Stimulated activated CD4-positive, alpha-beta T cell treated with anti-CD3 and anti-CD28 coated beads, Interleukin-4, amount 100 ng/mL, for 4 hours (primary cell): ENCODE results near the gene ADGRF3.
"Not testable (repeated sequence)": the region's sequence is repeated elsewhere in the genome, so short reads cannot be mapped to it uniquely, and the experiment has no call there.

Experiments used
- DNase-seq, 2 experiments: peaks; one replicate each; pipeline ENCODE4 v3.0.0-alpha.2; 2020

The ADGRF3 gene

GRCh38 chr2:26346454-26347053 lies at the start of gene ADGRF3:
ADGRF3 (minus strand) TSS chr2:26346789; CDS start chr2:26346234, 555 bp downstream.
- peak; percentile 48 to 67 for DNase-seq

- DNase-seq, result no peak
These were observed 48.8 kb upstream of the ADGRF3 start for GRCh38 chr2:26395394-26395793.

GRCh38 chr2:26394694-26395093 lies 48.1 kb upstream of the ADGRF3 start:
- DNase-seq, result no peak

- DNase-seq, result no peak
These were observed 40.6 kb upstream of the ADGRF3 start for GRCh38 chr2:26387189-26387588.

- no peak for DNase-seq
These were observed 38.0 kb upstream of the ADGRF3 start for GRCh38 chr2:26384597-26384996.

GRCh38 chr2:26384183-26384582 lies 37.6 kb upstream of the ADGRF3 start:
- DNase-seq, result no peak

GRCh38 chr2:26382564-26382963 lies 36.0 kb upstream of the ADGRF3 start:
- DNase-seq, result no peak

GRCh38 chr2:26380281-26380680 lies 33.7 kb upstream of the ADGRF3 start:
- no peak for DNase-seq

GRCh38 chr2:26376799-26377198 lies 30.2 kb upstream of the ADGRF3 start:
- DNase-seq, result no peak

- DNase-seq, result not testable (repeated sequence)
These were observed 24.3 kb upstream of the ADGRF3 start for GRCh38 chr2:26370909-26371308.

GRCh38 chr2:26369664-26370063 lies 23.1 kb upstream of the ADGRF3 start:
- DNase-seq, result not testable (repeated sequence)

GRCh38 chr2:26366957-26367356 lies 20.4 kb upstream of the ADGRF3 start:
- no peak for DNase-seq

- no peak for DNase-seq
These were observed 18.1 kb upstream of the ADGRF3 start for GRCh38 chr2:26364669-26365068.

- no peak for DNase-seq
These were observed 17.4 kb upstream of the ADGRF3 start for GRCh38 chr2:26363958-26364357.

- no peak for DNase-seq
These were observed 16.7 kb upstream of the ADGRF3 start for GRCh38 chr2:26363323-26363722.

- no peak for DNase-seq
These were observed 13.4 kb upstream of the ADGRF3 start for GRCh38 chr2:26359886-26360473.

- no peak for DNase-seq
These were observed 10.2 kb upstream of the ADGRF3 start for GRCh38 chr2:26356771-26357170.

- DNase-seq, result no peak
These were observed 9.5 kb upstream of the ADGRF3 start for GRCh38 chr2:26356111-26356510.

- no peak for DNase-seq
These were observed 8.7 kb upstream of the ADGRF3 start for GRCh38 chr2:26355038-26355995.

- DNase-seq, result not testable (repeated sequence)
These were observed 7.9 kb upstream of the ADGRF3 start for GRCh38 chr2:26354469-26354868.

GRCh38 chr2:26352892-26353291 lies 6.3 kb upstream of the ADGRF3 start:
- DNase-seq, result peak in 1 of 2 experiments; percentile 48

GRCh38 chr2:26351375-26352090 lies 4.9 kb upstream of the ADGRF3 start:
- DNase-seq, result no peak

GRCh38 chr2:26349690-26350089 lies 3.1 kb upstream of the ADGRF3 start:
- no peak for DNase-seq
